Measurements from ENCODE around the gene GLRA1.

The GLRA1 gene

DNA sequence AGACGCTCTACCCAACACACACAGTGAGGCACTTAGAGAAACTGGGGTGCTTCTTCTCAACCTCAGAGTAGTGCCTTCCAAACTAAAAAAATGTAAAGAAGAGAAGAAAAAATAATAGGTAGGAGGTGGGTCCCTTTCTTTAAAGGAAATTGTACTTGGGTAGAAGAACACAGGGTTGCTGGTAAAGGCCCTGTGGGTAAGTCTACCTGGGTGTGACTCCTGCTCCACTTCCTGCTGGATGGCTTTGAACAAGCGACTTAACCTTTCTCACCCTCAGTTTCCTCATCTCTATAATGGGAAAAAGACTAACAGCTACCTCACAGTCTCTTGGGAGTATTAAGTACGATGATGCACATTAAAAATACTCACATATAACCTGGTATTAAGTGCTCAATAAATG lies 32.1 kb upstream of the GLRA1 start:
- no peak for TF ChIP-seq CTCF (IDR thresholded peaks at IDR 0.05; ENCODE audit: insufficient read depth, low read depth, low read length, missing control alignments)
- H3K4me3 ChIP-seq (ENCODE audit: low read depth, low read length), result no peak overlapping the region
- DNase-seq (ENCODE audit: low read depth), result no peak

DNA sequence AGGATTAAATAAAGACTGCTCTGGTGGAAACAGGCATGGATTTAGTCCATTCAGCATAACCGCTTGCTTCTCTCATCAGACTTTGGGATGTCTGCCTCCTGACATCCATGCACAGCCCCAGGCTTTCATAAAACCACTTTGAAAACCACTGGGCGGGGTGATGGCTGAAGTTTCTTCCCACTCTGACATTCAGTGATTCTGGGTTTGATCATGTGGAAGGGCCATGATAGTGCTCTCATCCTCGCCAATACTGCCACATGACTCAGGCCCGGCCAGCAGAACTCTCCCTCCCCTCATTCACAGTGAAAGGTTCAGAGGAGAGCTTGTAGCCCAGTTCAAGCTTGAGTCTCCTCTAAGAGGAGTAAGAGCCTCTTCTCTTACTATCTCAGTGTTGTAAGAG lies 29.6 kb upstream of the GLRA1 start:
- no peak overlapping the region for H3K4me3 ChIP-seq (ENCODE audit: low read depth, low read length)
- DNase-seq (ENCODE audit: low read depth), result no peak
- no peak for TF ChIP-seq CTCF (IDR thresholded peaks at IDR 0.05; ENCODE audit: insufficient read depth, low read depth, low read length, missing control alignments)

DNA sequence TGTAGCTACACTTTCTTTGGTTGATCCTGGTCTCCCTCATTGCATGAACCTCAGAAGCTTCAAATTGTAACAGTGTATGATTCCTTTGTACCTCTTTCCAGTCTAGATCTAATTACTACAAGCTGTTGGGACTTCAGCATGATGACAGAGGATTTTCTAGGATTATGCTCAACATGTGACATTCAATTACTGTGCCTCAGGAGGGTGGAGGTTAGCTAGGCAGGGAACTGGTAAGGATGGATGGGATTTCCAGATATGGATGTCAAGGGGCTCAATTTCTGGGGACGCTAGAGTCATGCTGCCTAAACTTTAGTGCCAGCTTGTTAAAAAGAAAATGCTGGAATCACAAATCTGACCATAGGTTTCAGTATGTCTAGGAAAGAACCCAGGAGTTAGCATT lies 29.2 kb upstream of the GLRA1 start:
- TF ChIP-seq CTCF (IDR thresholded peaks at IDR 0.05; ENCODE audit: insufficient read depth, low read depth, low read length, missing control alignments), result no peak
- no peak overlapping the region for H3K4me3 ChIP-seq (ENCODE audit: low read depth, low read length)
- DNase-seq (ENCODE audit: low read depth), result no peak

DNA sequence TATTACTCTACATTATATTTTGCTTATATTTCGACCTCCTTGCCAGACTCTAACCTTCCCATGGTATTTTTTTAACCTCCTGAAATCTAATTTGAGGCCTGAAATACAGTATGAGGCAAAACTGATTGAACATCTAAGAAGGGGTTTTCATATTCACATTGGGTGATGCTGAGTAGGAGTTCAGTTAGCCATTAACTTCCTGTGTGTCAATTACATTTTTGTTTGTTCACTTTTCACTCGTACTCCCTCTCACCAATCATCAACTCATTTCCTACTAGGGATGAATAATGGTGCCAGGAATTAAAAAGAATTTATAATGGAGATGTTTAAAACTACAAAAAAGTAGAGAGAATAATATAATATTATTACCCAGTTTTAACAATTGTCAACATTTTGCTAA lies 27.6 kb upstream of the GLRA1 start:
- DNase-seq (ENCODE audit: low read depth), result no peak
- no peak for TF ChIP-seq CTCF (IDR thresholded peaks at IDR 0.05; ENCODE audit: insufficient read depth, low read depth, low read length, missing control alignments)
- H3K4me3 ChIP-seq (ENCODE audit: low read depth, low read length), result no peak overlapping the region

- no peak for DNase-seq (ENCODE audit: low read depth)
- no peak for TF ChIP-seq CTCF (IDR thresholded peaks at IDR 0.05; ENCODE audit: insufficient read depth, low read depth, low read length, missing control alignments)
- no peak overlapping the region for H3K4me3 ChIP-seq (ENCODE audit: low read depth, low read length)
These were observed 26.1 kb upstream of the GLRA1 start for GRCh38 chr5:151950706-151951105.

DNA sequence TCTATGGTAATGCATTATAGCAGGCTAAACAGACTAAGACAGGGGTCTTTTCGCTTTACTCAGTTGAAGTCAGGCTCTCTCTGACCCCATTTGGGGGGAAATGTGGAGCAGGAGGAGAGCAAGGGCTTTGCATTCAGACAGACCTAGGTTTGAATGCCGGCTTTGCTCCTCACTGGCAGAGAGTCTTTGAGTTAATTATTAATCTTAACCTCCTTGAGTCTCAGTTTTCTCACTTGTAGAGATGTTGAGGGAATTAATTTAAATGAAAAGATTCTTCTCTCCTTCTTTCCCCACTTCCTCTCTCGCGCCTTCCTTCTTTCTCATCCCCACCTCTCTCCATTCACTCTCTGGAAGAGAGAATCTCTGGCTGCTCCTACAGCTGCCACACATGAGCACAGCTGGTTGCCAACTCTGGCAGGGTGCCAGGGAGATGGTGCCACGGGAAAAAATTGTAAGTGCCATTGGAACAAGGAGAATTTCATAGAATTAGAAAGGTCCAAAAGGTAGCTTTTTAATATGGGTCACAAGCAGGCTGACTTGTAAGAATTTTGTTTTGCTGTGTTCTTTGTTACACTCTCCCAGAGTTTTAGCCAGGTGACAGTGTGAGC lies 25.2 kb upstream of the GLRA1 start:
- no peak for TF ChIP-seq CTCF (IDR thresholded peaks at IDR 0.05; ENCODE audit: insufficient read depth, low read depth, low read length, missing control alignments)
- DNase-seq (ENCODE audit: low read depth), result no peak
- no peak overlapping the region for H3K4me3 ChIP-seq (ENCODE audit: low read depth, low read length)

- no peak for TF ChIP-seq CTCF (IDR thresholded peaks at IDR 0.05; ENCODE audit: insufficient read depth, low read depth, low read length, missing control alignments)
- no peak for DNase-seq (ENCODE audit: low read depth)
- H3K4me3 ChIP-seq (ENCODE audit: low read depth, low read length), result no peak overlapping the region
These were observed 24.5 kb upstream of the GLRA1 start for GRCh38 chr5:151949113-151949512.

Measured in GM12865 (cell line).